Measurements from ENCODE around the gene TENM4.
"Not testable (repeated sequence)": the region's sequence is repeated elsewhere in the genome, so short reads cannot be mapped to it uniquely, and the experiment has no call there.

TENM4 gene

GRCh38 chr11:79198898-79199250, 242.0 kb downstream of the TENM4 start:
- DNase-seq = no peak

GRCh38 chr11:79198203-79198897, 242.5 kb downstream of the TENM4 start:
- DNase-seq = no peak

- DNase-seq = no peak
Observed at GRCh38 chr11:79196950-79197349, 243.9 kb downstream of the TENM4 start.

GRCh38 chr11:79195209-79195608, 245.6 kb downstream of the TENM4 start:
- DNase-seq = no peak

GRCh38 chr11:79193663-79194310, 247.0 kb downstream of the TENM4 start:
- no peak for DNase-seq

- DNase-seq = no peak
Observed at GRCh38 chr11:79192836-79193235, 248.0 kb downstream of the TENM4 start.

- not testable (repeated sequence) for DNase-seq
Observed at GRCh38 chr11:79191716-79192115, 249.1 kb downstream of the TENM4 start.

- not testable (repeated sequence) for DNase-seq
Observed at GRCh38 chr11:79190553-79190952, 250.3 kb downstream of the TENM4 start.

GRCh38 chr11:79189601-79190000, 251.2 kb downstream of the TENM4 start:
- DNase-seq = no peak

- DNase-seq = no peak
Observed at GRCh38 chr11:79189055-79189454, 251.8 kb downstream of the TENM4 start.

- DNase-seq = no peak
Observed at GRCh38 chr11:79186669-79187068, 254.2 kb downstream of the TENM4 start.

GRCh38 chr11:79185351-79185750, 255.5 kb downstream of the TENM4 start:
- DNase-seq = no peak

GRCh38 chr11:79184285-79184684, 256.5 kb downstream of the TENM4 start:
- no peak for DNase-seq

GRCh38 chr11:79182794-79183193, 258.0 kb downstream of the TENM4 start:
- no peak for DNase-seq

GRCh38 chr11:79179087-79179486, 261.7 kb downstream of the TENM4 start:
- DNase-seq = no peak

GRCh38 chr11:79174045-79175008, 266.5 kb downstream of the TENM4 start:
- no peak for DNase-seq

GRCh38 chr11:79173615-79174014, 267.2 kb downstream of the TENM4 start:
- no peak for DNase-seq

- DNase-seq = no peak
Observed at GRCh38 chr11:79170321-79170720, 270.5 kb downstream of the TENM4 start.

GRCh38 chr11:79168530-79169110, 272.2 kb downstream of the TENM4 start:
- DNase-seq = no peak

- no peak for DNase-seq
Observed at GRCh38 chr11:79167510-79168188, 273.2 kb downstream of the TENM4 start.

GRCh38 chr11:79165908-79166307, 274.9 kb downstream of the TENM4 start:
- no peak for DNase-seq

GRCh38 chr11:79160791-79161403, 279.9 kb downstream of the TENM4 start:
- no peak for DNase-seq

All from femur (tissue), 1 donor.